Progenitor cell of endocrine pancreas (in vitro differentiated cells): ENCODE data around the gene SLC35D2. TPM values are rescaled to one million over a fixed set of nuclear protein-coding genes. Genes with fewer than 3 reads are reported as not detected.
A peak's percentile ranks its signal among the peaks of the same experiment; 100 is the strongest.

Experiments
- DNase-seq: peaks from one replicate; pipeline ENCODE4 v3.0.0; 2021; ENCODE audit warnings: low spot score; ENCODE audit not compliant: unreplicated experiment
- H3K27ac Mint-ChIP-seq: 2 replicates; pipeline ENCODE4 v1.8.0; 2021; ENCODE audit warnings: mild to moderate bottlenecking, moderate library complexity, mixed read lengths
- H3K27me3 Mint-ChIP-seq: 2 replicates; pipeline ENCODE4 v1.8.0; 2021; ENCODE audit warnings: mixed read lengths
- H3K36me3 Mint-ChIP-seq: 2 replicates; pipeline ENCODE4 v1.8.0; 2022; ENCODE audit warnings: mixed read lengths; ENCODE audit not compliant: insufficient read depth
- H3K4me1 Mint-ChIP-seq: 2 replicates; pipeline ENCODE4 v1.8.0; 2021; ENCODE audit warnings: low read depth, mixed read lengths
- H3K4me3 Mint-ChIP-seq: 2 replicates; pipeline ENCODE4 v1.8.0; 2021; ENCODE audit warnings: low read depth, mild to moderate bottlenecking, moderate library complexity, mixed read lengths
- H3K9me3 Mint-ChIP-seq: 2 replicates; pipeline ENCODE4 v1.8.0; 2021; ENCODE audit warnings: low read depth, mixed read lengths
- CTCF ChIP-seq: fragments of 200-600 bp; sonication (generic); IDR thresholded peaks from one replicate; pipeline ENCODE4 v1.5.0; 2021; ENCODE audit warnings: antibody characterized with exemption, mild to moderate bottlenecking; ENCODE audit not compliant: unreplicated experiment
- total RNA-seq: library from RNA; stranded (reverse); gene quantifications from 2 replicates; pipeline ENCODE4 v1.2.1, GENCODE V29; 2021

Gene SLC35D2
- total RNA-seq, 1 donor from 2014 or later: 52.6 TPM

- H3K9me3 Mint-ChIP-seq: no peaks in the 10 kb centered on the region
- peaks cover 21% of the 10 kb centered on the region for H3K4me1 Mint-ChIP-seq
- no peak overlapping the region for H3K4me3 Mint-ChIP-seq
- H3K36me3 Mint-ChIP-seq: no peaks in the 10 kb centered on the region
- no peak for DNase-seq
- TF ChIP-seq CTCF: no peak
- H3K27me3 Mint-ChIP-seq: no peaks in the 10 kb centered on the region
- H3K27ac Mint-ChIP-seq: no peak overlapping the region
These were observed 39.9 kb upstream of the SLC35D2 start for GRCh38 chr9:96423322-96423984.

- Mint-ChIP-seq H3K27me3 (no peaks in the 10 kb centered on the region), H3K4me3 (peak overlapping the region; percentile 76), H3K9me3 (no peaks in the 10 kb centered on the region), H3K36me3 (no peaks in the 10 kb centered on the region), H3K27ac (peak overlapping the region; percentile 97), H3K4me1 (peaks cover 30% of the 10 kb centered on the region)
- no peak for TF ChIP-seq CTCF
- no peak for DNase-seq
These were observed 37.1 kb upstream of the SLC35D2 start for GRCh38 chr9:96420468-96421219.

GRCh38 chr9:96419691-96419969, 36.1 kb upstream of the SLC35D2 start:
- TF ChIP-seq CTCF: no peak
- no peaks in the 10 kb centered on the region for H3K36me3 Mint-ChIP-seq
- H3K27ac Mint-ChIP-seq: peak overlapping the region; percentile 97
- H3K4me3 Mint-ChIP-seq: peak overlapping the region; percentile 76
- H3K27me3 Mint-ChIP-seq: no peaks in the 10 kb centered on the region
- no peaks in the 10 kb centered on the region for H3K9me3 Mint-ChIP-seq
- peaks cover 30% of the 10 kb centered on the region for H3K4me1 Mint-ChIP-seq
- no peak for DNase-seq

- no peak for TF ChIP-seq CTCF
- Mint-ChIP-seq H3K4me1 (peaks cover 30% of the 10 kb centered on the region), H3K27me3 (no peaks in the 10 kb centered on the region), H3K4me3 (peak overlapping the region; percentile 89), H3K27ac (peak overlapping the region; percentile 97), H3K36me3 (no peaks in the 10 kb centered on the region), H3K9me3 (no peaks in the 10 kb centered on the region)
- DNase-seq: peak; percentile 42
These were observed 35.6 kb upstream of the SLC35D2 start for GRCh38 chr9:96418920-96419690.
